Activated T-cell treated with anti-CD3 and anti-CD28 coated beads, Interleukin-2, amount 50 U/mL, for 24 hours (primary cell): ENCODE measurements around the gene SLCO4A1.
A peak's percentile ranks its signal among the peaks of the same experiment; 100 is the strongest.

Source experiments
- DNase-seq: peaks from one replicate; pipeline ENCODE4 v3.0.0-alpha.2; 2020
- H3K27ac Mint-ChIP-seq: 2 replicates; pipeline ENCODE4 v1.8.0; 2020; ENCODE audit warnings: mild to moderate bottlenecking, mixed read lengths
- H3K27me3 Mint-ChIP-seq: 2 replicates; pipeline ENCODE4 v1.8.0; 2020; ENCODE audit warnings: mixed read lengths
- H3K36me3 Mint-ChIP-seq: 2 replicates; pipeline ENCODE4 v1.8.0; 2020; ENCODE audit warnings: low read depth, mixed read lengths
- H3K4me1 Mint-ChIP-seq: 2 replicates; pipeline ENCODE4 v1.8.0; 2020; ENCODE audit warnings: low read depth, mixed read lengths
- H3K4me3 Mint-ChIP-seq: 2 replicates; pipeline ENCODE4 v1.8.0; 2020; ENCODE audit warnings: mild to moderate bottlenecking, moderate library complexity, mixed read lengths
- H3K9me3 Mint-ChIP-seq: 2 replicates; pipeline ENCODE4 v1.8.0; 2020; ENCODE audit warnings: mixed read lengths

SLCO4A1 gene

GRCh38 chr20:62614085-62614960 is 28.0 kb upstream of the SLCO4A1 start:
- H3K9me3 Mint-ChIP-seq, result no peaks in the 10 kb centered on the region
- peaks cover 27% of the 10 kb centered on the region for H3K4me1 Mint-ChIP-seq
- H3K4me3 Mint-ChIP-seq, result no peak overlapping the region
- peaks cover 3% of the 10 kb centered on the region for H3K27me3 Mint-ChIP-seq
- no peak overlapping the region for H3K27ac Mint-ChIP-seq
- no peak for DNase-seq
- H3K36me3 Mint-ChIP-seq, result no peaks in the 10 kb centered on the region

- Mint-ChIP-seq H3K4me3 (no peak overlapping the region), H3K27me3 (no peaks in the 10 kb centered on the region), H3K27ac (no peak overlapping the region), H3K4me1 (peaks cover 28% of the 10 kb centered on the region), H3K36me3 (no peaks in the 10 kb centered on the region), H3K9me3 (no peaks in the 10 kb centered on the region)
- DNase-seq, result no peak
Measured at GRCh38 chr20:62614961-62615680, 27.2 kb upstream of the SLCO4A1 start.

- H3K36me3 Mint-ChIP-seq, result no peaks in the 10 kb centered on the region
- no peak for DNase-seq
Measured at GRCh38 chr20:62615750-62616251, 26.5 kb upstream of the SLCO4A1 start.

GRCh38 chr20:62616728-62617621 is 25.3 kb upstream of the SLCO4A1 start:
- H3K4me1 Mint-ChIP-seq, result peaks cover 30% of the 10 kb centered on the region
- H3K27ac Mint-ChIP-seq, result peak overlapping the region; percentile 97
- DNase-seq, result peak; percentile 84
- peak overlapping the region; percentile 67 for H3K4me3 Mint-ChIP-seq
- no peaks in the 10 kb centered on the region for H3K36me3 Mint-ChIP-seq
- no peaks in the 10 kb centered on the region for H3K27me3 Mint-ChIP-seq
- H3K9me3 Mint-ChIP-seq, result no peaks in the 10 kb centered on the region

More at GRCh38 chr20:62615750-62616251, 26.5 kb upstream of the SLCO4A1 start:
- Mint-ChIP-seq H3K4me1 (peaks cover 28% of the 10 kb centered on the region), H3K9me3 (no peaks in the 10 kb centered on the region), H3K27me3 (no peaks in the 10 kb centered on the region), H3K27ac (no peak overlapping the region), H3K4me3 (no peak overlapping the region)

- no peaks in the 10 kb centered on the region for H3K27me3 Mint-ChIP-seq
- H3K9me3 Mint-ChIP-seq, result no peaks in the 10 kb centered on the region
- H3K36me3 Mint-ChIP-seq, result no peaks in the 10 kb centered on the region
- peaks cover 37% of the 10 kb centered on the region for H3K4me1 Mint-ChIP-seq
- peak; percentile 71 for DNase-seq
- H3K4me3 Mint-ChIP-seq, result peak overlapping the region; percentile 67
- H3K27ac Mint-ChIP-seq, result peak overlapping the region; percentile 97
Measured at GRCh38 chr20:62617711-62618483, 24.4 kb upstream of the SLCO4A1 start.

GRCh38 chr20:62618611-62619529 is 23.4 kb upstream of the SLCO4A1 start:
- no peaks in the 10 kb centered on the region for H3K9me3 Mint-ChIP-seq
- no peaks in the 10 kb centered on the region for H3K36me3 Mint-ChIP-seq
- no peaks in the 10 kb centered on the region for H3K27me3 Mint-ChIP-seq
- peak overlapping the region; percentile 97 for H3K27ac Mint-ChIP-seq
- peaks cover 47% of the 10 kb centered on the region for H3K4me1 Mint-ChIP-seq
- peak overlapping the region; percentile 67 for H3K4me3 Mint-ChIP-seq
- DNase-seq, result peak; percentile 59

GRCh38 chr20:62620625-62621024 is 21.7 kb upstream of the SLCO4A1 start:
- Mint-ChIP-seq H3K4me3 (no peak overlapping the region), H3K9me3 (no peaks in the 10 kb centered on the region), H3K27me3 (no peaks in the 10 kb centered on the region), H3K4me1 (peaks cover 51% of the 10 kb centered on the region), H3K36me3 (no peaks in the 10 kb centered on the region), H3K27ac (no peak overlapping the region)
- no peak for DNase-seq

GRCh38 chr20:62621251-62622110 is 20.8 kb upstream of the SLCO4A1 start:
- Mint-ChIP-seq H3K9me3 (no peaks in the 10 kb centered on the region), H3K27ac (peak overlapping the region; percentile 77), H3K4me3 (no peak overlapping the region), H3K36me3 (no peaks in the 10 kb centered on the region), H3K27me3 (no peaks in the 10 kb centered on the region), H3K4me1 (peaks cover 51% of the 10 kb centered on the region)
- DNase-seq, result no peak

GRCh38 chr20:62622178-62622876 is 20.0 kb upstream of the SLCO4A1 start:
- peaks cover 44% of the 10 kb centered on the region for H3K4me1 Mint-ChIP-seq
- no peaks in the 10 kb centered on the region for H3K9me3 Mint-ChIP-seq
- no peaks in the 10 kb centered on the region for H3K36me3 Mint-ChIP-seq
- DNase-seq, result no peak
- H3K4me3 Mint-ChIP-seq, result no peak overlapping the region
- peak overlapping the region; percentile 47 for H3K27ac Mint-ChIP-seq
- no peaks in the 10 kb centered on the region for H3K27me3 Mint-ChIP-seq

GRCh38 chr20:62622877-62623487 is 19.3 kb upstream of the SLCO4A1 start:
- no peak for DNase-seq
- Mint-ChIP-seq H3K4me1 (peaks cover 37% of the 10 kb centered on the region), H3K4me3 (peak overlapping the region; percentile 73), H3K27ac (peak overlapping the region; percentile 95), H3K27me3 (no peaks in the 10 kb centered on the region), H3K36me3 (no peaks in the 10 kb centered on the region), H3K9me3 (no peaks in the 10 kb centered on the region)

GRCh38 chr20:62623488-62624324 is 18.6 kb upstream of the SLCO4A1 start:
- no peaks in the 10 kb centered on the region for H3K9me3 Mint-ChIP-seq
- peak overlapping the region; percentile 73 for H3K4me3 Mint-ChIP-seq
- peaks cover 30% of the 10 kb centered on the region for H3K4me1 Mint-ChIP-seq
- H3K27me3 Mint-ChIP-seq, result no peaks in the 10 kb centered on the region
- H3K27ac Mint-ChIP-seq, result peak overlapping the region; percentile 95
- H3K36me3 Mint-ChIP-seq, result no peaks in the 10 kb centered on the region
- peak; percentile 91 for DNase-seq
